ENCODE results near the gene SLC52A1.
A peak's percentile ranks its signal among the peaks of the same experiment; 100 is the strongest.
"Not testable (repeated sequence)": the region's sequence is repeated elsewhere in the genome, so short reads cannot be mapped to it uniquely, and the experiment has no call there.

SLC52A1 gene

DNA sequence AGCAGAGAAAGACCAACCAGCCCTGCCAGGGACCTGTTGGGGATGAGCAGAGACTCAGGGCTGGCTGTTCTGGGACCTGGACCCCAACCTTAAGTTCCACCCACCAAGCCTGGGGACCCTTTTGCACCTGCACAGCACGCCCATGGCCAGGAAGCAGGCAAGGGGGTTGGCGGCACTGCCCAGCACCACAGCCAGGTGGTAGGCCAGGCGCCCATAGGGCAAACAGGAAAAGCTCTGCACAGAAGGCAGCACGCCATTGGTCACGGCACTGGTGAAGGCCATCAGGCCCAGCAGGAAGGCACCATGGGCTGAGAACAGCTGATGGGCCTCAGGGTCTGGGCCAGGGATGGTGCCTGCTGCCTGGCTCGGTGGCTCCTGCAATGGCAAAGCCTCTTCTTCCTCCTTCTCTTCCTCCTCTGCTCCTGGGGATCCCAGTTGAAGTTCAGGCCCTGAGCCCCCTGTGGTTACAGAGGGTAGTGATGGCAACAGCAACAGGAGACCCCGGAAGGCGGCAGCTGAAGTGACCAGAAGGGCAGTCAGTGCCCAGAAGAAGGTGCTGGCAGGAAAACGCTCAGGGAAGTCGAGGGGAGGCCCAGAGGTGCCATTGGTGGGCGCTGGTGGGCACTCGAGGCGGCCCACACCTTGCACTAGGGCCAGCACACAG is 1.7 kb downstream of the SLC52A1 start:
- no peak for DNase-seq
- intact Hi-C loops (cut with DNase I): no loop called here

- DNase-seq: no peak
- intact Hi-C loops (cut with DNase I): no loop called here
Measured at GRCh38 chr17:5032865-5033264, 2.4 kb downstream of the SLC52A1 start.

DNA sequence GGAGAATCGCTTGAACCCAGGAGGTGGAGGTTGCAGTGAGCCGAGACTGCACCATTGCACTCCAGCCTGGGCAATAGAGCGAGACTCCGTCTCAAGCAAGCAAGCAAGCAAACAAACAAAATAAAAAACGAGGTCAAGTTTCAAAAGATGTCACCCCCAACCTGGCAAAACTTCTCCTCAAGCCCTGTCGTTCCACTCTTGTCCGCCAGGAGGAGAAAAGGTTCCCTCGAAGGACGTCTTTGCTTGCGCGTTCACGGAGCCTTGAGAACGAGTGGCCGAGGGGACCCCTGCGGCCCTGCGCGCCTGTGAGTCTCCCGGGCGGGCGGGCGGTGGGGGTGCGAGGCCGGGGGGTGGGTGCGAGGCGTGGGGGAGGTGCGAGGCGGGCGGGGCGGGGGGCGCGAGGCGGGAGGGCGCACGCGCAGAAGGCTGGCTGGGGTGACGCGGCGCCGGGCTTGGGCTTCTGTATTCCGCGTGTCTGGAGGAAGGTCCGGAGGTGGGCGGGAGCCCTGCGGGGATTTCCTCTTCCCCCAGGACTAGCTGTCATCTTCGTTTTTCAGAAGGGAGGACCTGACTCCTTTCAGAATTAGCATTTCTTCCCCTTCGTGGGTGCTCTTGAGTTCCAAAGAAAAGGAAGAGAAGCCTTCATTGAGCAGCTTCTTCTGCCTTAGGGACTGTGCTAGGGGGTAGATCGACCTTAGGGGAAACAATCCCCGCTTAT is 3.7 kb downstream of the SLC52A1 start:
- intact Hi-C loops (cut with DNase I): no loop called here
- peak; percentile 49 to 87 (median 74) for DNase-seq

- intact Hi-C loops (cut with DNase I); DNase-seq: not testable (repeated sequence)
Measured at GRCh38 chr17:5030168-5030567, 5.1 kb downstream of the SLC52A1 start.

GRCh38 chr17:5027916-5028315 is 7.3 kb downstream of the SLC52A1 start:
- no peak for DNase-seq
- intact Hi-C loops (cut with DNase I): no loop called here

- intact Hi-C loops (cut with DNase I): no loop called here
- no peak for DNase-seq
Measured at GRCh38 chr17:5027299-5027698, 7.9 kb downstream of the SLC52A1 start.

DNA sequence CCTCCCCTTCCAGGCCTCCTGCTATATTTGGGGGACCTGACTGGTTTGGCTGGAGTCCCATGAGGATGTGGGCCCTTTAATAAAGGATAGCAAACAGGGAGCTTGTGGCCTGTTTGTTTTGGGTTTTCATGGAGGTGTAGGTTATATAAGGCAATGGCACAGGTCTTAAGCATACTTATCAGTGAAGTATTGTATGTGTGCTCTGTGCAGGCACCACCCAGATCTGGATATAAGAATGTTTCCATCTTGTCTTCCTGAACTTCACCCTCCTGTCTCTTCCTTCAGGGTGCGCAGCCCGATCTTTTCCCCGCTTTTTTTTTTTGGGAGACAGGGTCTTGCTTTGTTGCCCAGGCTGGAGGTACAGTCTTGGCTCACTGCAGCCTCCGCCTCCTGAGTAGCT is 10.6 kb downstream of the SLC52A1 start:
- no peak for DNase-seq
- intact Hi-C loops (cut with DNase I): no loop called here

GRCh38 chr17:5023588-5024147 is 11.6 kb downstream of the SLC52A1 start:
- intact Hi-C loops (cut with DNase I): no loop called here
- no peak for DNase-seq

GRCh38 chr17:5022171-5022711 is 13.0 kb downstream of the SLC52A1 start:
- intact Hi-C loops (cut with DNase I): no loop called here

DNA sequence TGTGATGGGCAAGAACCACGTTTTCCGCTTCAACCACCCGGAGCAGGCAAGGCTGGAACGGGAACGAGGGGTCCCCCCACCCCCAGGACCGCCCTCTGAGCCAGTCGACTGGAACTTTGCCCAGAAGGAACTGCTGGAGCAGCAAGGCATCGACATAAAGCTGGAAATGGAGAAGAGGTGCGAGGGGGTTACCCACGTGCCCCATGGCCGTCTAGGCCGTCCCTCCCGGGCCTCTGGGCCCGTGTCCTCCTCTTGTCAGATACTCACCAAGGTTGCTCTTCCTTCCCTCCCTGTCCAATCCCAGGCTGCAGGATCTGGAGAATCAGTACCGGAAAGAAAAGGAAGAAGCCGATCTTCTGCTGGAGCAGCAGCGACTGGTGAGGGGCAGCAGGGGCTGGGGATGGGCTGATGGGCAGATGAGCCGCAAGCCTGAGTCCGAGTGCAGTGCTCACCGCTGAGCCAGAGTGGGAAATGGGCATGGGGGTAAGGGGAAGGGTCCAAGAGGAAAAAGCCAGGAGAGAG is 14.7 kb downstream of the SLC52A1 start:
- DNase-seq: no peak
- intact Hi-C loops (cut with DNase I): no loop called here

More at GRCh38 chr17:5022171-5022711, 13.0 kb downstream of the SLC52A1 start:
- DNase-seq: no peak

GRCh38 chr17:5019475-5019956 is 15.7 kb downstream of the SLC52A1 start:
- peak in 28 of 42 donors; percentile 14 to 70 (median 44) for DNase-seq
- intact Hi-C loops (cut with DNase I): no loop called here

GRCh38 chr17:5014357-5014756 is 20.9 kb downstream of the SLC52A1 start:
- intact Hi-C loops (cut with DNase I): no loop called here
- no peak for DNase-seq

- intact Hi-C loops (cut with DNase I): no loop called here
- no peak for DNase-seq
Measured at GRCh38 chr17:5011928-5012327, 23.3 kb downstream of the SLC52A1 start.

- intact Hi-C loops (cut with DNase I): no loop called here
- DNase-seq: no peak
Measured at GRCh38 chr17:5003214-5003867, 31.9 kb downstream of the SLC52A1 start.

DNA sequence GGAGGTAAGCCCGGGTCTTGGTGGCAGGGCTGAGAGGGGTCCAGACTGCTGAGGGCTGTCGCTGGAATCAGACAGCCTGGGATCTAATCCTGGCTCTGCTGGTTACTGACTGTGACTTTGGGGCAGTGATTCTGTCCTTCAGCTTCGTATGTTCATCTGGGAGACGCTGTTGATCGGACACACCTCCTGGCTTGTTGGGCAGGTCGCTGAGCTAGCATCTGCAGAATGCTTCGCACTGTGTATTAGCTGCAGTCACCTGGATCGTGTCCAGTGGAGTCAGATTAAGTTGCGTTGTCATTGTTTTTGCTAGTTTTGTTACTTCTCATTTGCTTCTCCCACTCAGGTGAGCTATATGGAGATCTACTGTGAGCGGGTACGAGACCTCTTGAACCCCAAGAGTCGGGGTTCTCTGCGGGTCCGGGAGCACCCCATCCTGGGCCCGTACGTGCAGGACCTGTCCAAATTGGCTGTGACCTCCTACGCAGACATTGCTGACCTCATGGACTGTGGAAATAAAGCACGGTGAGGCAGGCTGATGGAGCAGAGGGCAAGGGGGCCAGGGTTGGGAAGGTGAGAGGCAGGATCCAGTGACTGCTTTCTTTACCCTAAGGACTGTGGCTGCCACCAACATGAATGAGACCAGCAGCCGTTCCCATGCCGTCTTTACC is 33.0 kb downstream of the SLC52A1 start:
- DNase-seq: no peak
- intact Hi-C loops (cut with DNase I): no loop called here

DNA sequence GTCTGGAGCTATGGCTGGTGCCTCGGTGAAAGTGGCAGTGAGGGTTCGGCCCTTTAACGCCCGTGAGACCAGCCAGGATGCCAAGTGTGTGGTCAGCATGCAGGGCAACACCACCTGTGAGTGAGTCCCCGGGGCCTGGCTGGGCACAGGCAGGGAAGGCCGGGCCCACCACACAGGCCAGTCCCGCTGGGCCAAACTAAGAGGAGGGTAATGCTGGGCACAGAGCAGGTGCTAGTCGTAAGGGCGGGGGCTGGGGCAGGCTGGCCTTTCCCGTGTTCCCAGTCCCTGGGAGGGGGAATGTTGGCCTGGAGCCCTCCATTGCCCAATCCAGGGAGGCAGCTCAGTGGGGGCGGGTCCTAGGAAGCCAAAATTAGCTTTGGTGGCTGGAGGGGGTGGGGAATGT is 35.0 kb downstream of the SLC52A1 start:
- intact Hi-C loops (cut with DNase I): no loop called here
- DNase-seq: peak in 1 of 42 donors; percentile 22

DNA sequence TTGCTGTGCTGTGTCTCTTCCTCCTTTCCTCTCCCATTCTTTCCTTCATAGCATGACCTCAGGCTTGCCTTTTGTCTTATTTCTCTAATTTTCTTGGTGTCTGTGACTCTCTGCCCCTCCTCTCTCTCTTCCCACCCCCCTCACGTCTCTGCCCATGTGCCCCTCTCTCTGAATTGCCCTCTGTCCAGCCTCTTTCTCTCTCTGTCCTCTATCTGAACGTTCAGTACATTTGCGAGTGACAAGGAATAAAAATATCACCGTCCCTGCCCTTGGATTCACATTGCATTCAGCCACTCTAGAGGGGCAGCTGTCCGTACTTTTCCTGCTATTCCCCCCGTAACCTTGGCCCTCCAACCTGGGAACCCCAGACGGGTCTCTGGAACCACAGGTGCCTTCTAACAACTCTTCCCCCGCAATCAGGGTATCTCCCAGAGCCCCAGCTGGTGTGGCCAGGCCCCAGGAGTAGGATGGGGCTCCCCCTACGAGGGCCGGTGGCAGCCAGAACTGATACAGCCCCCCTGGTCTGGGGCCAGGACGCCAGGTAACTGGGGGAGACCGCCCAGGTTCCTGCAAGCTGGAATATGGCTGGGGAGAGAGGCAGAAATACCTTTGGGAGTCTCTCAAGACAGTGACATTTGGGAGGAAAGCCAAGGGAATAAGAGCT is 35.7 kb downstream of the SLC52A1 start:
- DNase-seq: no peak
- intact Hi-C loops (cut with DNase I): no loop called here

- no peak for DNase-seq
- intact Hi-C loops (cut with DNase I): no loop called here
Measured at GRCh38 chr17:4998732-4999429, 36.3 kb downstream of the SLC52A1 start.
